M059J (cell line): ENCODE data around the gene BBS1. TPM values are rescaled to one million over a fixed set of nuclear protein-coding genes. Genes with fewer than 3 reads are reported as not detected.
"Not testable (repeated sequence)": the region's sequence is repeated elsewhere in the genome, so short reads cannot be mapped to it uniquely, and the experiment has no call there.

Source experiments
- DNase-seq: peaks from one replicate; pipeline ENCODE4 v3.0.0-alpha.2; 2012; ENCODE audit warnings: low read depth
- total RNA-seq: library from RNA; depleted of rRNA; stranded (reverse); fragments of >200 nt; shearing (Covaris generic); gene quantifications from 2 replicates; pipeline ENCODE4 v1.2.3, GENCODE V29; 2014; rRNA removed

The BBS1 gene
- total RNA-seq = 24.6 and 34.3 TPM in 2 replicates

- DNase-seq = peak; percentile 72
Measured at GRCh38 chr11:66510271-66510989, at the start of gene BBS1. Gene BBS1 (plus strand): TSS chr11:66510635. CDS start chr11:66510660, 25 bp downstream.

GRCh38 chr11:66462010-66462409 is 48.4 kb upstream of the BBS1 start:
- no peak for DNase-seq

- no peak for DNase-seq
Measured at GRCh38 chr11:66462911-66463310, 47.5 kb upstream of the BBS1 start.

GRCh38 chr11:66464116-66464515 is 46.3 kb upstream of the BBS1 start:
- not testable (repeated sequence) for DNase-seq

GRCh38 chr11:66464916-66465315 is 45.5 kb upstream of the BBS1 start:
- no peak for DNase-seq

- peak; percentile 20 for DNase-seq
Measured at GRCh38 chr11:66465373-66466224, 44.8 kb upstream of the BBS1 start.

- DNase-seq = peak; percentile 80
Measured at GRCh38 chr11:66466225-66467033, 44.0 kb upstream of the BBS1 start, which contains the start of gene PELI3. Gene PELI3 (plus strand): TSS chr11:66466905. CDS start chr11:66468129, 1,224 bp downstream.

GRCh38 chr11:66467034-66467659 is 43.3 kb upstream of the BBS1 start:
- DNase-seq = peak; percentile 27

- peak; percentile 39 for DNase-seq
Measured at GRCh38 chr11:66467756-66468155, 42.7 kb upstream of the BBS1 start.

GRCh38 chr11:66468691-66469090 is 41.7 kb upstream of the BBS1 start:
- DNase-seq = no peak

- no peak for DNase-seq
Measured at GRCh38 chr11:66469441-66469840, 41.0 kb upstream of the BBS1 start.

GRCh38 chr11:66470015-66470414 is 40.4 kb upstream of the BBS1 start:
- no peak for DNase-seq

GRCh38 chr11:66471142-66471541 is 39.3 kb upstream of the BBS1 start:
- no peak for DNase-seq

- DNase-seq = no peak
Measured at GRCh38 chr11:66472054-66472453, 38.4 kb upstream of the BBS1 start.

- no peak for DNase-seq
Measured at GRCh38 chr11:66473167-66473566, 37.3 kb upstream of the BBS1 start.

GRCh38 chr11:66473608-66474515 is 36.6 kb upstream of the BBS1 start:
- DNase-seq = no peak

GRCh38 chr11:66475349-66476172 is 34.9 kb upstream of the BBS1 start:
- DNase-seq = no peak

- DNase-seq = no peak
Measured at GRCh38 chr11:66476173-66476840, 34.1 kb upstream of the BBS1 start.

- DNase-seq = no peak
Measured at GRCh38 chr11:66476841-66477251, 33.6 kb upstream of the BBS1 start.
